ENCODE measurements around the gene AMIGO1.

Gene AMIGO1

DNA sequence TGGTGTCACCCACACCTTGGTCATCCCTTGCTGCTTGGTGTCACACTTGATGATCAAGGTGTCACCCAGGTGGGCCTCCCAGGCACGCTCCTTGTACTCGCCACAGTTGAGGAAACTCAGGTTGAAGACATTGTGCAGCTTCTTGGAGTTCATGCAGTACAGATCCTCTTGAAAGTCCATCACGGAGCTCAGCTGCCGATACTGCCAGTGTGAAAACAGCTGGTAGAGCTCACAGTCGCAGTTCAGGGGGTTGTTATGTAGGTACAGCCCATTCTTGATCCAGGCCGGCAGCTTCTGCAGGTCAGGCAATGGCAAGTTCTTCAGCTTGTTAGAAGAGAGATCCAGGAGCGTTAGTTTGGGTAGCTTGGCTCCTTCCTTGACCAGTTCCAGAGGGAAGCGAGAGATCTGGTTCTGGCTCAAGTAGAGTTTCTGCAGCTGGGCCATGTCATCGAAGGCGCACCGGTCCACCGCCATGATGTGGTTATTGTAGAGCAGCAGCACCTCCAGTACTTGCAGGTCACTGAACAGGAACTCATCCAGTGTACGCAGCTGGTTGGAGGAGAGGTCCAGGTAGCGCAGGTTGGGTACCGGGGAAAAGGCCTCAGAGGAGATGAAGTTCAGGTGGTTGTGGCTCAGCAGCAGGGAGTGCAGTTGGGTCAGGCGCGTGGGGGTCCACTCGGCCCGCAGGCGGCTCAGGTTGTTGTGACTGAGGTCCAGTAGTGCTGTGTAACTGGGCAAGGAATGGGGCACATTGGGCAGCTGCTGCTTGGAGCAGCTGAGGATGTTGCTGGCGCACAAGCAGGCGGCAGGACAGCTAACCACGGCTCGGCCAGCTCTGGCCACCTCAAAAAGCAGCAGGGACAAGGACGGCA, 1.3 kb downstream of the AMIGO1 start:
- FAIRE-seq = no peak
- TF ChIP-seq PAX5 (IDR thresholded peaks at IDR 0.05; ENCODE audit: insufficient read depth, low read length, severe bottlenecking) (no peak), SPI1 (IDR thresholded peaks at IDR 0.05; ENCODE audit: low read depth, low read length) (no peak), POU2F2 (IDR thresholded peaks at IDR 0.05; ENCODE audit: low read depth, low read length) (no peak), POLR2A (IDR thresholded peaks at IDR 0.05; ENCODE audit: low read depth, low read length) (no peak), POLR2AphosphoS5 (IDR thresholded peaks at IDR 0.05; ENCODE audit: low read depth, low read length) (no peak), TAF1 (IDR thresholded peaks at IDR 0.05; ENCODE audit: low read depth, low read length) (no peak)
- no peak for DNase-seq (ENCODE audit: insufficient read length, low spot score)

DNA sequence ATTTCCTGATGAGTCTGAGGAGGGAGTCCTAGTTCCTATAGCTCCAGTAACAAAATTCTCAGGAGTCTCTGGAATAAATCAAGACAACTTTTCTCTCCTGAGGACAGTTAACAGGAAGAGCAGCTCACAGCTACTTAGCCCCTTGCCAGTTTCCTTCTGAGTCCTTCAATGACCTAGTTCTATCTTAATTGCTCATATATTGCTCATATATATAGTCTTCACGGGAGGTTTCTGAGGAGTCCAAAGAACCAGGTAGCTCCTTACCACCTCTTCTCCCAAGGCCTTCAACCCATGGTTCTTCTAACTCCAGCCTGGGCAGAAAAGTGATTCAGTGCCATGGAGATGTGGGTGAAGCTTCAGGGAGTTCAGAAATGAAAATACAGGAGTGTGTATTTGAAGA, 4.6 kb downstream of the AMIGO1 start:
- no peak for TF ChIP-seq SPI1 (IDR thresholded peaks at IDR 0.05; ENCODE audit: low read depth, low read length)
- TF ChIP-seq POLR2A (IDR thresholded peaks at IDR 0.05; ENCODE audit: low read depth, low read length) = no peak
- no peak for TF ChIP-seq PAX5 (IDR thresholded peaks at IDR 0.05; ENCODE audit: insufficient read depth, low read length, severe bottlenecking)
- no peak for TF ChIP-seq TAF1 (IDR thresholded peaks at IDR 0.05; ENCODE audit: low read depth, low read length)
- no peak for TF ChIP-seq POU2F2 (IDR thresholded peaks at IDR 0.05; ENCODE audit: low read depth, low read length)
- TF ChIP-seq POLR2AphosphoS5 (IDR thresholded peaks at IDR 0.05; ENCODE audit: low read depth, low read length) = no peak
- no peak for FAIRE-seq

DNA sequence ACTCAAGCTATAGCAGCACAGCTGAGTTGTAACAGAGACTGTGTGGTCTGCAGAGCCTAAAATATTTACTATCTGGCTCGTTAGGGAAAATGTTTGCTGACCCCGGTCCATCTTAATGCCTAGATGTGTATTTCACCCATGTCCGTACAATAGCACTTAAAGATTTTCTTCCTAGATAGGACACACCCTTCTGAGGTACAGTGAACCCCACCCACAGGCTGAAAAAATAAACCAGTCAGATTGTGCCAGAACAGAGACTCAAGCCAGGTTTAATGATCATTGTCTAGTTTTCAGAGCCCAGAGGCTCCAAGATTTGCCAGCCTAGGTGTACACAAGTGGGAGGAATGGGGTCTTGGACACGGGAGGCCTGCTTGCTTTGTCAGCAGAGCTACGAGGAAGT, 5.6 kb downstream of the AMIGO1 start:
- FAIRE-seq = no peak
- TF ChIP-seq SPI1 (IDR thresholded peaks at IDR 0.05; ENCODE audit: low read depth, low read length) (no peak), POLR2AphosphoS5 (IDR thresholded peaks at IDR 0.05; ENCODE audit: low read depth, low read length) (no peak), POU2F2 (IDR thresholded peaks at IDR 0.05; ENCODE audit: low read depth, low read length) (no peak), POLR2A (IDR thresholded peaks at IDR 0.05; ENCODE audit: low read depth, low read length) (no peak), TAF1 (IDR thresholded peaks at IDR 0.05; ENCODE audit: low read depth, low read length) (no peak), PAX5 (IDR thresholded peaks at IDR 0.05; ENCODE audit: insufficient read depth, low read length, severe bottlenecking) (no peak)
- no peak for DNase-seq (ENCODE audit: insufficient read length, low spot score)

More for the DNA sequence above, 4.6 kb downstream of the AMIGO1 start:
- DNase-seq (ENCODE audit: insufficient read length, low spot score) = no peak

DNA sequence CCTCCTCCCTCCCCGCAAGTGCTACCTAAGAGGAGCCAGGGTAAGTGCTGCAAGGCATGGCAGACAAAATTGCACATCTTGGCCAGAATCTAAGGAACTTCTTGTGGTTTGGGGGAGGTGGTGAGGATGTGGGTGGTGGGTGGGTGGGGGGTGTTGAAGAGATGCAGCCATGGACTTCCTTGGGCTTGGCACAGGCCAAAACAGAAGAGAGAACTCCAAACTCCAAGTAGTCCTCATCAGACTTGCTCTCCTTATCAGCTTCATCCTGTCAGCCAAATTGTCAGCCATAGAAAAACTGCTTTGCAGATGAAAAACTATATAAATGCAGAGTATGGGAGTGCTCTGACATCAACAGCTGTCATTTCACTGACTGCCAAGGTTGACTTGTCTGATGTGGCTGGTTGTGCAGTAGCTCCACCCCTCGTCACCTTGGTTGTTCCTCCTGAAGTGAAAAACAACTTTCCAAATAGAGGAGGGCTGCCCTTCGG, 7.1 kb downstream of the AMIGO1 start:
- FAIRE-seq (no peak), DNase-seq (ENCODE audit: insufficient read length, low spot score) (no peak)
- no peak for TF ChIP-seq POU2F2 (IDR thresholded peaks at IDR 0.05; ENCODE audit: low read depth, low read length)

DNA sequence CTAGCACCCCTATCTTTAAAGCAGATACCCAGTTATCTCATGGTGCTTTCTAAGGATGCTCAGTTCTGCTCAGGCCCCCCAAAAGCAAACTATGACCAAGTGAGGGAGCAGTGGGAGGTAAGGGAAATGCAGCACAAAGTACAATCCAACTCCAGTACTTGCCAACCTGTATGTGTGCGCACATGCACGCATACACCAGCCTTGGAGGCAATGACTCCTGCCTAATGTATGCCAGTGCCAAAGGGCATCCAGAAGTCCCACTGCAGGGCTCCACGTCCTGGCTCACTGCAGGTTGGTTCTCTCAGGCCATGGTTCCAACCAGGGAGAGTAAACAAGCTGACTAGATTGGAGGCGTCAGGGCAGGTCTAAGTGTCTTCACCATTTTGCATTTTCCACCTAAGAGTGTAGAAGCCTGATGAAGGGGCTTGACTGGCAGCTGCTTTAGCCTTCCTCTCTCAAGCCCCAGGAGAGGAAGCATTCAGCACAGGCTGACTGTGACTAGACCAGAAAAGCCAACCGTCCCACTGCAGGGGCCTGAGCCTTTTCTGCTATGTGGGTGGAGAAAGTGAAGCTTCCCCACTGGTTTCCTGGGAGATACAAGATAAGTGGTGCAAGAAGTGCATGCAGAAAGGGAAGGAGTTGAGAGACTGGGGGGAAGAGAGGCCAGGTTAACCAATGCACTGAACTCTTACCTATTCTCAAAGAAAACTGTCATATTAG, 7.7 kb downstream of the AMIGO1 start:
- TF ChIP-seq POU2F2 (IDR thresholded peaks at IDR 0.05; ENCODE audit: low read depth, low read length) (no peak), SPI1 (IDR thresholded peaks at IDR 0.05; ENCODE audit: low read depth, low read length) (no peak), TAF1 (IDR thresholded peaks at IDR 0.05; ENCODE audit: low read depth, low read length) (no peak), POLR2A (IDR thresholded peaks at IDR 0.05; ENCODE audit: low read depth, low read length) (0 out of 2 replicates have a peak, but pooled peaks have one; percentile 23)
- FAIRE-seq (no peak), DNase-seq (ENCODE audit: insufficient read length, low spot score) (no peak)

DNA sequence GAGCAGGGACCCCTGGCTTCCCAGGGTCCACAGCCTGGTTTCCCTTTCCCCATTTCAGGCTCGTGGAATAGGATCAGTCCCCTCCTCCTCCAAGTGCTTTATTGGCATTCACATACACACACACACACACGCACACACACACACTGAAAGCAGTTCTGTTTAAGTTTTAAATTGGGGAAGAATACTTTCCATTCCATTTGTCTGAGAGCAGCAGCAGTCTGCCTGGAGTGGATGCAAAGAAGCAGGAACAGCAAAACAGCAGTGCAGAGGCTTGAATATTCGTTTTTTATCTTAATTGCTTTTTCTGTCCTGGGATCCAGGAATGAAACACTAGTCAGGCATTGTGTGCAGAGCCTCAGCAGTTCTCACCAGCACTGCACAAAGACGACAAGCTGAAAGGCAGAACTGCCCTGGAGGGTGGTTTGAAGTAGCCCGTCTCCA, 8.6 kb downstream of the AMIGO1 start:
- DNase-seq (ENCODE audit: insufficient read length, low spot score) (no peak), FAIRE-seq (no peak)
- TF ChIP-seq POU2F2 (IDR thresholded peaks at IDR 0.05; ENCODE audit: low read depth, low read length) = no peak
- no peak for TF ChIP-seq SPI1 (IDR thresholded peaks at IDR 0.05; ENCODE audit: low read depth, low read length)
- no peak for TF ChIP-seq POLR2AphosphoS5 (IDR thresholded peaks at IDR 0.05; ENCODE audit: low read depth, low read length)
- no peak for TF ChIP-seq PAX5 (IDR thresholded peaks at IDR 0.05; ENCODE audit: insufficient read depth, low read length, severe bottlenecking)
- TF ChIP-seq TAF1 (IDR thresholded peaks at IDR 0.05; ENCODE audit: low read depth, low read length) = no peak
- no peak for TF ChIP-seq POLR2A (IDR thresholded peaks at IDR 0.05; ENCODE audit: low read depth, low read length)

DNA sequence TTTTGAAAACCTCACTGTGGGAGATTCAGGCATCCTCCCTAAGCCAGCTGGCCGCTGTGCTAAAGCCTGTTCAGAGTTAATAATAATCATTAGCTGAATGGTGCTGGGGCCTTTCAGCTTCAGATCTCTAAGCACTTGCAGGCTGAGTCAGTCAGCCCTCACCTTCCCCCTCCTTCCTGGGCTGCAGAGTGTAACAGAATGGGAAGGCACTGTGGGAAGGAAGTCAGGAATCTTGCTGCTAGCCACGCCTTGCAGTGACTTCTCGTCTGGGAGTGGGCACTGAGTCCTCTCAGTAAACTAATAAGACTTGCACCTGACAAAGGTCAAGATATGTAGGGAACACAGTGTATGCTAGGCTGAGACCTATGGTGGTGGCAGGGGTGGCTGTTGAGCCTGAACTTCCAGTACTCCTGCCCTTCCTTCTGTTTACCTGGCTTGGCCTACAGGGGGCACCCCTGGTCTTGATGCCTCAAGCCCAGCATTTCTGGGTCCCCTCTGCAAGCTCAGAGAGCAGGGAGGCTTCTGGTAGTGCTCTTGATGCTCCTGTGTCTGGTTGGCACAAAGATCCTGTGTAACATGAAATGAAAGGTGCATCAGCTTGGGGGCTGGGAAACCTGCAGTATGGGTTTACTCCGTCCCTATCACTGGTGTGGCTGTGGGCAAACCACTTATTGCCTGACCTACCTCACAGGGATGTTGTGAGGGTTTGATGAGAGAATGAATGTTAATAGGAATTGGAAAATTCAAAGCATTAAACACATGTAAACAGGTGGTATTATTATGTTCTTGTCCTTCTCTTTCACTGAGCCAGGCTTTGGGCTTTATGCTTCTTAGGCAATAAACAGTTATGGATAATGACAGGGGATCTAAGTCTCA, 9.6 kb downstream of the AMIGO1 start:
- FAIRE-seq (no peak), DNase-seq (ENCODE audit: insufficient read length, low spot score) (no peak)
- TF ChIP-seq PAX5 (IDR thresholded peaks at IDR 0.05; ENCODE audit: insufficient read depth, low read length, severe bottlenecking) (no peak), TAF1 (IDR thresholded peaks at IDR 0.05; ENCODE audit: low read depth, low read length) (no peak), POU2F2 (IDR thresholded peaks at IDR 0.05; ENCODE audit: low read depth, low read length) (no peak), SPI1 (IDR thresholded peaks at IDR 0.05; ENCODE audit: low read depth, low read length) (no peak), POLR2A (IDR thresholded peaks at IDR 0.05; ENCODE audit: low read depth, low read length) (no peak), POLR2AphosphoS5 (IDR thresholded peaks at IDR 0.05; ENCODE audit: low read depth, low read length) (no peak)

DNA sequence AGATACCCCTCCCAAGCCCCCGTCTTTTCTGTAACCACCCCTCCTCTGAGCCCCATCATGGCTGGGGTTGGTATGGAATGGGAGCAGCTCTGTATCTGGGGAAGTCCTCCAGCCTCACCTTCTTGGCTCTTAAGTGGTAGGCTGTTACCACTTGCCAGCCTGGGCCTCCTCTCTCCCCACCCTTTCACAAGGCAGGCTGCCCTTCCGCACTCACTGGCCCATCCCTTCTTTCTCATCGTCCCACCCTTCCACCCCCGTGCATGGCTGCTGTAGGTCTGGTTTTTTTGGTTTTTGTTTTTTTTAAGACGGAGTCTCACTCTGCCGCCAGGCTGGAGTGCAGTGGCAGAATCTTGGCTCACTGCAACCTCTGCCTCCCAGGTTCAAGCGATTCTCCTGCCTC, 10.4 kb downstream of the AMIGO1 start:
- DNase-seq (ENCODE audit: insufficient read length, low spot score) (no peak), FAIRE-seq (no peak)
- no peak for TF ChIP-seq TAF1 (IDR thresholded peaks at IDR 0.05; ENCODE audit: low read depth, low read length)
- TF ChIP-seq POU2F2 (IDR thresholded peaks at IDR 0.05; ENCODE audit: low read depth, low read length) = no peak

DNA sequence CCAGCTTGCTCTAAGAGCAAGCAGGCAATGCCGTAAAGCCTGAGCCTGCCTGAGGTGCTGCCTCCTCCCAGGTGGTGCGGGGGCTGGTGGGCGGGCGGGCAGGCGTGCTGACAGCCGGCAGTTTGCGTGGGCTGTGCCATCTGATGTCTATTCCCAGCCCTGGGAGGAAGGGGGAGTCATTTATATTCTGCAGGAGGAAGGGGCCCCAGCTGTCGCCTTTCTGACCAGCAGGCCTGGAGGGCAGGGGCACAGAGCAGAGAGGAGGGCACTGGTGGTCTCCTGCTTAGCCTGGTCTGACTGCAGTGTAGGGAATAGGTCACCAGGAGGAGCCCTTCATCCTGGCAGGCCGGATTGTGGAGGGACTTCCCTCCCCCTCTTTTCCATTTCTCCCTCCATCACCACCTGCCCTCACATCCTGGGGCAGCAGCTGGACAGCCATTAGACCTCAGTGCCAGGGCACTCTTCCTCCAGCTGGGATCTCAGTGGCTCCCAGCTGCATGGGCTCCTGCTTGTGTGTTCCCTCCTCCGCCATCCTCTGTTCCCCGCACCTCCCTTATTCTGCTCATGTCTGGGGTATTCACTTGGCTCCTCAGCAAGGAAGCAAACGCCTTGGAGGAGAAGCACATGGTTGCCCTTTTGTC, 11.2 kb downstream of the AMIGO1 start:
- DNase-seq (ENCODE audit: insufficient read length, low spot score) (no peak), FAIRE-seq (no peak)
- TF ChIP-seq POLR2A (IDR thresholded peaks at IDR 0.05; ENCODE audit: low read depth, low read length) (no peak), POLR2AphosphoS5 (IDR thresholded peaks at IDR 0.05; ENCODE audit: low read depth, low read length) (no peak), SPI1 (IDR thresholded peaks at IDR 0.05; ENCODE audit: low read depth, low read length) (no peak), POU2F2 (IDR thresholded peaks at IDR 0.05; ENCODE audit: low read depth, low read length) (no peak), TAF1 (IDR thresholded peaks at IDR 0.05; ENCODE audit: low read depth, low read length) (no peak)

Measured in GM12891 (cell line).